HFF-Myc (cell line): ENCODE data around the gene GFRA1.

Source experiments
- DNase-seq: peaks from one replicate; pipeline ENCODE4 v3.0.0-alpha.2; 2011; ENCODE audit warnings: low read depth; ENCODE audit errors: extremely low read depth
- H3K4me3 ChIP-seq: replicated peaks from 2 replicates; pipeline ENCODE4 v1.5.1; 2011; ENCODE audit warnings: low read depth, mild to moderate bottlenecking, control low read depth, low read length
- TF ChIP-seq, protein P1 (sequence below): IDR thresholded peaks from 2 replicates; pipeline ENCODE4 v1.5.1; 2012; ENCODE audit warnings: mild to moderate bottlenecking, low read depth, low read length, control low read depth; ENCODE audit errors: missing control alignments

Gene GFRA1

DNA sequence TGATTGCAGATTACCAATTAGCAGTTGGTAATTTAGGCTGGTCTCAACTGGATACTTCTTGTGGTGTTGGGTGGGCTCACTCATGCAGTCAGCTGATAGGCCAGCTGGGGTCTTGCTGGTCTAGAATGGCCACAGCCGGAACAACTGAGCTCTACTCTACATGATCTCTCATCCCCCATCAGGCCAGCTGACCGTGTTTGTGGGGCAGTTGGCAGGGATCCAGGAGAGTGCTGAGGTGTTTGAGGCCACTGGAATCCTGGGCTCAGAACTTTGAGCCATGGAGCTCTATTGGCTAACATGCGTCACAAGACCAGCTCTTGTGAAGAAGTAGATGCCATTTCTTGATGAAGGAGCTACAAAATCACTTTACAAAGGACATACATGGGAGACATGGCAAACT lies 242.4 kb downstream of the GFRA1 start:
- TF ChIP-seq, protein P1, sequence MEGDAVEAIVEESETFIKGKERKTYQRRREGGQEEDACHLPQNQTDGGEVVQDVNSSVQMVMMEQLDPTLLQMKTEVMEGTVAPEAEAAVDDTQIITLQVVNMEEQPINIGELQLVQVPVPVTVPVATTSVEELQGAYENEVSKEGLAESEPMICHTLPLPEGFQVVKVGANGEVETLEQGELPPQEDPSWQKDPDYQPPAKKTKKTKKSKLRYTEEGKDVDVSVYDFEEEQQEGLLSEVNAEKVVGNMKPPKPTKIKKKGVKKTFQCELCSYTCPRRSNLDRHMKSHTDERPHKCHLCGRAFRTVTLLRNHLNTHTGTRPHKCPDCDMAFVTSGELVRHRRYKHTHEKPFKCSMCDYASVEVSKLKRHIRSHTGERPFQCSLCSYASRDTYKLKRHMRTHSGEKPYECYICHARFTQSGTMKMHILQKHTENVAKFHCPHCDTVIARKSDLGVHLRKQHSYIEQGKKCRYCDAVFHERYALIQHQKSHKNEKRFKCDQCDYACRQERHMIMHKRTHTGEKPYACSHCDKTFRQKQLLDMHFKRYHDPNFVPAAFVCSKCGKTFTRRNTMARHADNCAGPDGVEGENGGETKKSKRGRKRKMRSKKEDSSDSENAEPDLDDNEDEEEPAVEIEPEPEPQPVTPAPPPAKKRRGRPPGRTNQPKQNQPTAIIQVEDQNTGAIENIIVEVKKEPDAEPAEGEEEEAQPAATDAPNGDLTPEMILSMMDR, result no peak
- no peak for DNase-seq
- H3K4me3 ChIP-seq, result no peak overlapping the region

DNA sequence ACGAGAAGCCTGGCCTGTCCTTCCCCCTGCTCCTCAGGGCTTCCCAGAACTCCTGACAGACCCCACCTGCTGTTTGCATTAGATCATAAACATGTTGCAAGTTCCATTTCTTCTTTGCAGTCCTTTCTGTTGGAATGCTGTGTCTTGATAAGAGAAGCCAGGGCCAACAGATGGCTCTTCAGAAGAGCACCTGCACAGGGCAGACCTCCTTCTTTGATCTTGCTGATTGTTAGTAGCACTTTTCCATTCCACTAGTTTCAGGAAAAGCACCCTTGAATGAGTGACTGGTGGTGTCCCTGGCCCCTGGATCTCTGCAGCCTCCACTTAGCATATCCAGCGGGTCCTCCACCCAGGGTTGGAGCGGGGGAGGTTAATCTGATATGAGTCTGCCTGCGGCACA lies 243.2 kb downstream of the GFRA1 start:
- TF ChIP-seq, protein P1, result no peak
- no peak for DNase-seq
- no peak overlapping the region for H3K4me3 ChIP-seq

DNA sequence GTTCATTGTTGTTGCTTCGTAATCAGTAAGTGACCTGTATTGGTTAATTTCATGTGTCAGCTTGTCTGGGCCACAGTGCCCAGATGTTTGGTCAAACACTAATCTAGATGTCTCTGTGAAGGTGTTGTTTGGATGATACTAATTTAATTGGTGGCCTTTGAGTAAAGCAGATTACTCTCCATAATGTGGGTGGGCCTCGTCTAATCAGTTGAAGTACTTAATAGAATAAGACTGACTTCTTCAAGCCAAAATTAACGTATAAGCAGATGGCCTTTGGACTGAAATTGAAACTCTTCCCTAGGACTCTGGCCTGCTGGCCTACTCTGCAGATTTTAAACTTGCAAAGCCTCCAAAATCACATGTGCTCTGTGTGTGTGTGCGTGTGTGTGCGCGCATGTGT lies 245.7 kb downstream of the GFRA1 start:
- no peak for DNase-seq
- no peak overlapping the region for H3K4me3 ChIP-seq
- TF ChIP-seq, protein P1, result no peak

DNA sequence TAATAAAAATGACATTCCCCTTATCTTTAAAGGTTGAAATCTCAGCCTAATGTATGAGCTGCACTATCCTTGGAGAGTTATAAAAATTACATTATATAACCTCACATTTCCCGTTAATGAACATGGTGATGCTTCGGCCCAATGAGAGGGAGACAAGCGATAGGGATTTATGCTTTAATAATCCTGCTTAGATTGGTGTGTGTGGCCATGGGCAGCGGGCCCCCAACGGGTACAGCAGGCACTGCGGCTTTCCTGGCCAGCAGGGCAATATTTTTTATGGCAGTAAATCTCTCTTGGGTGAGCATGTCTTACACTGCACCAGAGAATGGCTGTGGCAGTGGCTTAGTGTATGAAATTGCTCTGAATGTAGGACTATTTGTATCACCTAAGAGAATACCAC lies 246.3 kb downstream of the GFRA1 start:
- DNase-seq, result no peak

DNA sequence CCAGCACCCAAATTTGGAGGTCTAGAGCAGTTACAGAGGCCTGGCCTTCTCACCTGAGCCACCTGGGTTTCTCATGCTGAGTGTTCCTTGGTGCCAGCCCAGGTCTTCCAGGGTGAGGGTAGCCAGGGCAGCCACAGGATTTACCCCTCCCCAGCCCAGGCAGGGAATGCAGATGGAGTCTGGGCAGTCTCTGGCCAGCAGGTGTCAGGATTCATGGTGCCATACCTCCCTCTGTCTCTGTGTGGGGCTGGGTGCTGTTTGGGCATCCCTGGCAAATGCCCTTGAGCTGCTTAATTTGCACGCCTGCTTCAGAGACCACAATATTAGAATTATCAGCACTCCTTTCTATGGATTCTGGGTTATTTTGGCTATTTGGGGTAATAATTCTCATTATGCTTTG lies 246.7 kb downstream of the GFRA1 start:
- DNase-seq, result no peak
- TF ChIP-seq, protein P1, result peak; percentile 24
- no peak overlapping the region for H3K4me3 ChIP-seq

More for the DNA sequence above, 246.3 kb downstream of the GFRA1 start:
- TF ChIP-seq, protein P1, result no peak
- H3K4me3 ChIP-seq, result no peak overlapping the region

DNA sequence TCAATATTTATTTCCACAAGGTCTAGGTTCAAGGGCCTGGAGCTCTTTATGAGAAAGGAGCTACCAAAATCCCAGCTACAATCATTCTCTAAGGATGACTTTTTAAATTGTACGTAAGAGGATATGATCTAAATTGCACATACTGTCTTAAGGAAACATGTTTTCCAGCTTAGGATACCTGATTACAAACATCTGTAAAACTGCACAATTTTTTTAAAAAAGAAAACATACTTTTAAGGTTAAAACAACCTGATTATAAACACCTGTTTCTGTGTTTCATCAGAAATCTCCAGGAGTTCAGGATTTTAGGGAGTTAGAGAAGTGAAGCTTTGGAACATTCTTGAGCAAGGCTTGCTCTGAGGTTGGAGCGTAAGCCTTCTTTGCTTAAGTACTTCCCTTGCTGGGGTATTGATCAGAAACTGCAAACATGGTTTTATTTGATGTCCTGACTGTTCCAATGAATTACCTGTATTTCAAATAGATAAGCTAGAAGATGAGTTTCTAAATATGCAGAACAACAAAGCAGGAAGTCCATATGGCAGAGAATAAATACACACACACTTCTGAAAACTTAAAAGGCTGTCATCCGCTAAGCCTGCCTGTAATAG lies 248.6 kb downstream of the GFRA1 start:
- H3K4me3 ChIP-seq, result no peak overlapping the region
- DNase-seq, result no peak
- TF ChIP-seq, protein P1, result no peak

DNA sequence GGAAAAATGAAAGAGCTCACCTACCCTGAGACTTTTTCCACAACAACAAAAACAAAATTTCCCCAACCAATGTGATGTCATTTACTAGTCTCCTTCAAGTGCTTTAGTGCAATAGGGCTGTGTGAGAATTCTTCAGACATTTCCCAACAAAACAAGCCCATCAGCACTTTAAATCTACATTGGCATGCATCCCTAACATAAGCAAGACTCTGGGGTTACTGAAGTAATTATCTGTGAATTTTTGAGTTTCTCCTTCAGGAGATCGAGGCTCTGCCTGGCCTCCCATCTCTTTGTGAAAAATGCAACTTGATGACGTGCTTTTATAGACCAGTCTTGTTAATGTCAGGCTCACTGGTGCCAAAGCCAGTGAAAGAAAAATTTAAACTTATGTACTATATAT lies 255.6 kb downstream of the GFRA1 start:
- TF ChIP-seq, protein P1, result no peak
- no peak for DNase-seq
- H3K4me3 ChIP-seq, result no peak overlapping the region
